22Rv1 (cell line): ENCODE measurements around the gene ABLIM3.

ENCODE experiments used
- CTCF ChIP-seq: fragments of 450-650 bp; IDR thresholded peaks from 2 replicates; pipeline ENCODE4 v1.5.1; 2017; ENCODE audit warnings: mild to moderate bottlenecking
- ZFX ChIP-seq: fragments of 450-650 bp; IDR thresholded peaks from 2 replicates; pipeline ENCODE4 v1.6.1; 2017; ENCODE audit warnings: antibody characterized with exemption, borderline replicate concordance

GRCh38 chr5:149265597-149265996 is 124.3 kb downstream of the ABLIM3 start:
- TF ChIP-seq CTCF (peak; percentile 9; the same call in 1 of the 2 replicates), ZFX (no peak)
